H1 (cell line): Measurements from ENCODE around the gene ASMT. TPM values are rescaled to one million over a fixed set of nuclear protein-coding genes. Genes with fewer than 3 reads are reported as not detected.

Experiments
- BRCA1 ChIP-seq: IDR thresholded peaks from 2 replicates; pipeline ENCODE4 v1.6.1; 2012; ENCODE audit warnings: low read depth, low read length, improper control_type of control experiment
- CHD7 ChIP-seq: fragments of 300-600 bp; sonication (generic); IDR thresholded peaks from 2 replicates; pipeline ENCODE4 v1.7.1; 2012; ENCODE audit warnings: low read length, moderate library complexity, mild to moderate bottlenecking, inconsistent platforms; ENCODE audit not compliant: insufficient replicate concordance
- EP300 ChIP-seq, 2 experiments: IDR thresholded peaks; 1 replicate in 1 of 2; 2 replicates in 1 of 2; pipeline ENCODE4 v1.6.1; 2011 to 2012; ENCODE audit warnings: low read depth in 2 of 2, low read length in 2 of 2, mild to moderate bottlenecking in 2 of 2, borderline replicate concordance in 1 of 2, inconsistent platforms in 1 of 2, moderate library complexity in 1 of 2
- KDM1A ChIP-seq: fragments of 200-600, 300-600 bp; sonication (generic); IDR thresholded peaks from 2 replicates; pipeline ENCODE4 v1.7.1; 2016; ENCODE audit warnings: mild to moderate bottlenecking, low read length, borderline replicate concordance
- RAD21 ChIP-seq, 2 experiments: IDR thresholded peaks in 1 of 2; conservative IDR thresholded peaks in 1 of 2; 2 replicates each; pipeline ENCODE4 v1.6.1; 2011; ENCODE audit warnings: low read depth in 2 of 2, low read length in 2 of 2, improper control_type of control experiment in 1 of 2, inconsistent platforms in 1 of 2, mild to moderate bottlenecking in 1 of 2, moderate library complexity in 1 of 2
- RBBP5 ChIP-seq: IDR thresholded peaks from 2 replicates; pipeline ENCODE4 v1.7.1; 2012; ENCODE audit warnings: low read depth, mild to moderate bottlenecking, inconsistent platforms, low read length, moderate library complexity, borderline replicate concordance
- polyA plus RNA-seq, 7 experiments: library from polyadenylated mRNA; depleted of rRNA in 3 of 7; stranded (reverse) in 5 of 7; unstranded in 2 of 7; fragments of >200 nt in 5 of 7; fragments of 200-250 nt in 2 of 7; gene quantifications; 1 replicate in 5 of 7; 2 replicates in 1 of 7; 4 replicates in 1 of 7; pipeline versions ENCODE4 v1.2.1 to v1.2.3, GENCODE V29; 2011 to 2013; ENCODE audit warnings: missing spikeins in 2 of 7, mixed read lengths in 2 of 7
- total RNA-seq: library from RNA; stranded (reverse); fragmentation: NEBNext Ultra II Directional; extraction: Animal tissue kit (Norgen Biotek cat#: 25700); gene quantifications from 2 replicates; pipeline ENCODE4 v1.2.1, GENCODE V29; 2021

The ASMT gene
- total and polyA plus RNA-seq, 2 of the 8 experiments (the other 6 are each of a cell fraction or from before 2014, with no cell fraction given): 1.5 to 3.1 TPM

GRCh38 chrX:1656379-1656778 lies 41.5 kb downstream of the ASMT start (continued):
- TF ChIP-seq CHD7 (no peak), RBBP5 (no peak), RAD21 (IDR thresholded peaks at IDR 0.05 in 1 of 2, conservative IDR thresholded peaks at IDR 0.05 in 1 of 2; ENCODE audit: low read depth in 2 of 2, low read length in 2 of 2) (no peak), KDM1A (no peak), BRCA1 (no peak), EP300 (IDR thresholded peaks at IDR 0.05; ENCODE audit: borderline replicate concordance in 1 of 2, low read depth in 2 of 2, low read length in 2 of 2) (no peak)
